ENCODE results near the gene POLR3C. TPM values are rescaled to one million over a fixed set of nuclear protein-coding genes. Genes with fewer than 3 reads are reported as not detected.

POLR3C gene
- total RNA-seq, 2 experiments from 2014 or later: 57.1 to 78.8 TPM

DNA sequence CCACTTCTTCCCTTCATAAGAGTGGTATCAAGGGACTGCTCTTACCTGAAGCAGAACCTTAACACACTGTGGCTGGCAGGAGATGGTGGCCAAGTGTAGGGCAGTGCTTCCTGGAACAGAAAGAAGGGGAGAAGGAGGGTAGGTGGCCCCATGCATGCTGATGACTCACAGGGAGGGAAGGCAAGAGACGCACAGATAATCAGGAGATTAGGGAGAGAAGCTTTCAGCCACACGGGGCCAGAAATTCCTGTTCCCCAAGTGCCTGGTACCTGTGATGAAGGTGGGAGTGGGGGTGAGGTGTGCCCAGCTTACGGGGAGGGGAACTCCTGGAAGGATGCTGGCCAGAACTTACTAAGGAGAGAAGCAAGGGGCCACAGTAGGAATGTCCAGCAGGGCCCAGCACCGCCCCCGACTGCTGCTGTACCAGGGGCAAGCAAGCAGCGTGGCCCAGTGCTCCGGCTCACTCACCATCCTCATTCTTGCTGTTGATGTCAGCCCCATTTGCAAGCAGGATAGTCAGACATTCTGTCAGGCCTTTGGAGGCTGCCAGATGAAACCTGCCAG, 54.0 kb downstream of the POLR3C start:
- TF ChIP-seq EZH2phosphoT487 (IDR thresholded peaks at IDR 0.05; ENCODE audit: borderline replicate concordance, low read depth, low read length): no peak
- TF ChIP-seq, protein P1, sequence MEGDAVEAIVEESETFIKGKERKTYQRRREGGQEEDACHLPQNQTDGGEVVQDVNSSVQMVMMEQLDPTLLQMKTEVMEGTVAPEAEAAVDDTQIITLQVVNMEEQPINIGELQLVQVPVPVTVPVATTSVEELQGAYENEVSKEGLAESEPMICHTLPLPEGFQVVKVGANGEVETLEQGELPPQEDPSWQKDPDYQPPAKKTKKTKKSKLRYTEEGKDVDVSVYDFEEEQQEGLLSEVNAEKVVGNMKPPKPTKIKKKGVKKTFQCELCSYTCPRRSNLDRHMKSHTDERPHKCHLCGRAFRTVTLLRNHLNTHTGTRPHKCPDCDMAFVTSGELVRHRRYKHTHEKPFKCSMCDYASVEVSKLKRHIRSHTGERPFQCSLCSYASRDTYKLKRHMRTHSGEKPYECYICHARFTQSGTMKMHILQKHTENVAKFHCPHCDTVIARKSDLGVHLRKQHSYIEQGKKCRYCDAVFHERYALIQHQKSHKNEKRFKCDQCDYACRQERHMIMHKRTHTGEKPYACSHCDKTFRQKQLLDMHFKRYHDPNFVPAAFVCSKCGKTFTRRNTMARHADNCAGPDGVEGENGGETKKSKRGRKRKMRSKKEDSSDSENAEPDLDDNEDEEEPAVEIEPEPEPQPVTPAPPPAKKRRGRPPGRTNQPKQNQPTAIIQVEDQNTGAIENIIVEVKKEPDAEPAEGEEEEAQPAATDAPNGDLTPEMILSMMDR (conservative IDR thresholded peaks at IDR 0.05; ENCODE audit: low read length): no peak
- ChIA-PET CTCF (ENCODE audit: unreplicated experiment) (interaction anchor here (0.6 kb wide), 1 partner anchor 79 kb away, joined by 3 read pairs; no protein-coding TSS in a partner anchor), POLR2A (interaction anchor here (0.5 to 1.2 kb wide), 2 partner anchors 20 to 140 kb away, joined by 3 read pairs; partner anchors contain the start of gene PIAS3)
- DNase-seq (ENCODE audit: low spot score): no peak
- no TSS peak for BruUV-seq (replicated peaks)
- H3K9me2 ChIP-seq (ENCODE audit: insufficient read depth, low read length): no peaks in the 10 kb centered on the region
- H2AFZ ChIP-seq (ENCODE audit: low read length): no peak overlapping the region
- no peaks in the 10 kb centered on the region for H3K79me2 ChIP-seq (ENCODE audit: insufficient read depth, low read depth, low read length)
- H3K4me2 ChIP-seq (ENCODE audit: low read length): no peak overlapping the region
- H3K4me1 ChIP-seq (ENCODE audit: insufficient read depth, low read length, poor library complexity, severe bottlenecking): no peaks in the 10 kb centered on the region
- no peaks in the 10 kb centered on the region for H3K36me3 ChIP-seq (ENCODE audit: insufficient read depth, low read length)
- H3K9me3 ChIP-seq (ENCODE audit: low read length): no peaks in the 10 kb centered on the region
- no peak overlapping the region for H3K27ac ChIP-seq (ENCODE audit: low read depth, low read length, poor library complexity, severe bottlenecking)
- intact Hi-C loops (cut with micrococcal nuclease; ENCODE audit: unreplicated experiment): no loop called here
- H4K20me1 ChIP-seq (ENCODE audit: insufficient read depth, low read length): no peaks in the 10 kb centered on the region
- H3K4me3 ChIP-seq (ENCODE audit: low read depth, low read length, poor library complexity, severe bottlenecking): no peak overlapping the region

DNA sequence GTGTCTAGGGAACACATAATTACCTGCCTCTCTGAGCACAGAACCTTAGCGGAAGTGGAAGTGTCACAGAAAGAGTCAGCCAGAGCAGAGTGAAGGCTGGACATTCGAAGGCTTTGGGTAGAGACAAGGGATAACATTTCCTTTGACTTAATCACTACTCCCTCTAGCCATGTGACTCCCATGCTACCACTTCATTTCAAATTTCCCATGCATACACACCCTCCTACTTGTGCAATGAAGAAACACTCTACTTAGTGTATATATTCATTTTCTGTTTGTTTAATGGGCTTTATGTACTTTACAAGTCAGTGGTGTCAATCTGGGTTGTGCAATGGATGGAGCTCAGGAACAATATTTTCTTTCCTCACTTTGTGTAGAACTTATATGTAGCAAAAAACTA, 54.7 kb downstream of the POLR3C start:
- ChIA-PET CTCF (ENCODE audit: unreplicated experiment) (no interaction called here), POLR2A (interaction anchor here (0.6 to 1.2 kb wide), 2 partner anchors 15 to 20 kb away, joined by 3 read pairs; partner anchors contain the start of gene PIAS3)
- Histone ChIP-seq H2AFZ (ENCODE audit: low read length) (no peak overlapping the region), H3K4me1 (ENCODE audit: insufficient read depth, low read length, poor library complexity, severe bottlenecking) (no peaks in the 10 kb centered on the region), H3K36me3 (ENCODE audit: insufficient read depth, low read length) (no peaks in the 10 kb centered on the region), H3K9me3 (ENCODE audit: low read length) (no peaks in the 10 kb centered on the region), H3K79me2 (ENCODE audit: insufficient read depth, low read depth, low read length) (no peaks in the 10 kb centered on the region), H4K20me1 (ENCODE audit: insufficient read depth, low read length) (no peaks in the 10 kb centered on the region), H3K4me2 (ENCODE audit: low read length) (no peak overlapping the region), H3K27ac (ENCODE audit: low read depth, low read length, poor library complexity, severe bottlenecking) (no peak overlapping the region), H3K9me2 (ENCODE audit: insufficient read depth, low read length) (no peaks in the 10 kb centered on the region), H3K4me3 (ENCODE audit: low read depth, low read length, poor library complexity, severe bottlenecking) (no peak overlapping the region)
- TF ChIP-seq, protein P1 (conservative IDR thresholded peaks at IDR 0.05; ENCODE audit: low read length): no peak
- no peak for TF ChIP-seq EZH2phosphoT487 (IDR thresholded peaks at IDR 0.05; ENCODE audit: borderline replicate concordance, low read depth, low read length)
- BruUV-seq (replicated peaks): no TSS peak
- intact Hi-C loops (cut with micrococcal nuclease; ENCODE audit: unreplicated experiment): no loop called here
- DNase-seq (ENCODE audit: low spot score): no peak

GRCh38 chr1:145879775-145880174, 55.8 kb downstream of the POLR3C start:
- no TSS peak for BruUV-seq (replicated peaks)
- H3K79me2 ChIP-seq (ENCODE audit: insufficient read depth, low read depth, low read length): no peaks in the 10 kb centered on the region
- H4K20me1 ChIP-seq (ENCODE audit: insufficient read depth, low read length): no peaks in the 10 kb centered on the region
- TF ChIP-seq, protein P1 (conservative IDR thresholded peaks at IDR 0.05; ENCODE audit: low read length): no peak
- no peak for TF ChIP-seq EZH2phosphoT487 (IDR thresholded peaks at IDR 0.05; ENCODE audit: borderline replicate concordance, low read depth, low read length)
- H3K27ac ChIP-seq (ENCODE audit: low read depth, low read length, poor library complexity, severe bottlenecking): no peak overlapping the region
- no peaks in the 10 kb centered on the region for H3K4me1 ChIP-seq (ENCODE audit: insufficient read depth, low read length, poor library complexity, severe bottlenecking)
- ChIA-PET POLR2A (interaction anchor here (2.4 kb wide), 1 partner anchor 21 kb away, joined by 14 read pairs; the partner anchor contains the start of gene PIAS3), CTCF (ENCODE audit: unreplicated experiment) (interaction anchor here (1.4 kb wide), 1 partner anchor 12 kb away, joined by 3 read pairs; no protein-coding TSS in a partner anchor)
- H3K9me3 ChIP-seq (ENCODE audit: low read length): no peaks in the 10 kb centered on the region
- intact Hi-C loops (cut with micrococcal nuclease; ENCODE audit: unreplicated experiment): no loop called here
- H2AFZ ChIP-seq (ENCODE audit: low read length): peak overlapping the region; percentile 24; the same call in 1 of the 2 replicates
- DNase-seq (ENCODE audit: low spot score): no peak
- H3K36me3 ChIP-seq (ENCODE audit: insufficient read depth, low read length): no peaks in the 10 kb centered on the region
- H3K4me3 ChIP-seq (ENCODE audit: low read depth, low read length, poor library complexity, severe bottlenecking): no peak overlapping the region
- H3K4me2 ChIP-seq (ENCODE audit: low read length): no peak overlapping the region
- no peaks in the 10 kb centered on the region for H3K9me2 ChIP-seq (ENCODE audit: insufficient read depth, low read length)
